Measurements from ENCODE around the gene ICA1L. TPM values are rescaled to one million over a fixed set of nuclear protein-coding genes. Genes with fewer than 3 reads are reported as not detected.

The ICA1L gene
- polyA plus RNA-seq, 1 experiment = 3.3 TPM

DNA sequence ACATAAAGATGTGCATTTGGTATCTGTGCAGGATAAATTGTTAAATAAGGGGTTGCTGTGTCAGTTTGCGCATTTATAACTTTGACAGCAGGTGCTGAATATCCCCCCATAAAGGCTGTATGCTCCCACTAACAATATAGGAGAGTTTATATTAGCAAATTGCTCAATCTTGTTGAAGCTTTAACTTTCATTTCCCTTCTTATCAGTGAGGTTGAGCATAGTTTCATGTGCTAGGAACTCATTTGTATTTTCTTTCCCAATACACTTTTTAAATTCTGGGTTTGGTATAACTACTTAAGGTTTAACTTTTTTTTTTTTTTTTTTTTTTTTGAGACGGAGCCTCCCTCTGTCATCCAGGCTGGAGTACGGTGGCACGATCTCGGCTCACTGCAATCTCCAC is 147.8 kb downstream of the ICA1L start:
- Histone ChIP-seq H3K4me3 (ENCODE audit: low read depth, low read length) (no peak overlapping the region), H3K27me3 (ENCODE audit: control insufficient read depth, insufficient read depth, low read length) (no peaks in the 10 kb centered on the region), H3K27ac (ENCODE audit: low read depth, low read length) (no peak overlapping the region), H3K9me3 (ENCODE audit: control insufficient read depth, insufficient read depth, low read length) (no peaks in the 10 kb centered on the region)
- CTCF ChIA-PET = no interaction called here
- no peak for DNase-seq (ENCODE audit: low read depth, low spot score)
- POLR2A ChIA-PET = no interaction called here
- TF ChIP-seq, protein P1, sequence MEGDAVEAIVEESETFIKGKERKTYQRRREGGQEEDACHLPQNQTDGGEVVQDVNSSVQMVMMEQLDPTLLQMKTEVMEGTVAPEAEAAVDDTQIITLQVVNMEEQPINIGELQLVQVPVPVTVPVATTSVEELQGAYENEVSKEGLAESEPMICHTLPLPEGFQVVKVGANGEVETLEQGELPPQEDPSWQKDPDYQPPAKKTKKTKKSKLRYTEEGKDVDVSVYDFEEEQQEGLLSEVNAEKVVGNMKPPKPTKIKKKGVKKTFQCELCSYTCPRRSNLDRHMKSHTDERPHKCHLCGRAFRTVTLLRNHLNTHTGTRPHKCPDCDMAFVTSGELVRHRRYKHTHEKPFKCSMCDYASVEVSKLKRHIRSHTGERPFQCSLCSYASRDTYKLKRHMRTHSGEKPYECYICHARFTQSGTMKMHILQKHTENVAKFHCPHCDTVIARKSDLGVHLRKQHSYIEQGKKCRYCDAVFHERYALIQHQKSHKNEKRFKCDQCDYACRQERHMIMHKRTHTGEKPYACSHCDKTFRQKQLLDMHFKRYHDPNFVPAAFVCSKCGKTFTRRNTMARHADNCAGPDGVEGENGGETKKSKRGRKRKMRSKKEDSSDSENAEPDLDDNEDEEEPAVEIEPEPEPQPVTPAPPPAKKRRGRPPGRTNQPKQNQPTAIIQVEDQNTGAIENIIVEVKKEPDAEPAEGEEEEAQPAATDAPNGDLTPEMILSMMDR (IDR thresholded peaks at IDR 0.05; ENCODE audit: low read depth, low read length) = no peak

Other genes with a start within 250 kb of the ICA1L start
- gene FAM117B, start 236.8 kb downstream of the ICA1L start, polyA plus RNA-seq (2011; rRNA removed) = 2.0 and 2.2 TPM in 2 replicates
- 30.6 and 51.9 TPM in 2 replicates for gene WDR12, start 39.9 kb upstream of the ICA1L start, polyA plus RNA-seq (2011; rRNA removed)
- 6.2 and 7.5 TPM in 2 replicates for gene CARF, start 40.5 kb upstream of the ICA1L start, polyA plus RNA-seq (2011; rRNA removed)
- gene NBEAL1, start 143.1 kb upstream of the ICA1L start, polyA plus RNA-seq (2011; rRNA removed) = 11.1 and 11.7 TPM in 2 replicates